Esophagus muscularis mucosa (tissue), 4 donors: ENCODE measurements around the gene CYFIP2.

Experiments
- CTCF ChIP-seq, 3 experiments: fragments of 200-600 bp in 2 of 3; fragments of 450-650 bp in 1 of 3; sonication (generic) in 2 of 3; IDR thresholded peaks; one replicate each; pipeline ENCODE4 v1.5.1; 2017 to 2019; ENCODE audit warnings: antibody characterized with exemption in 3 of 3, mild to moderate bottlenecking in 2 of 3, moderate library complexity in 1 of 3
- EP300 ChIP-seq: sonication (generic); formaldehyde crosslinking; IDR thresholded peaks from one replicate; pipeline ENCODE4 v1.6.1; 2017; ENCODE audit warnings: antibody characterized with exemption
- POLR2A ChIP-seq: fragments of 450-650 bp; IDR thresholded peaks from one replicate; pipeline ENCODE4 v1.6.1; 2017; ENCODE audit warnings: antibody characterized with exemption, moderate library complexity, mild to moderate bottlenecking, low read depth
- POLR2AphosphoS5 ChIP-seq, 2 donors: sonication (generic); formaldehyde crosslinking; IDR thresholded peaks; one replicate each; pipeline ENCODE4 v1.6.1; 2017; ENCODE audit warnings: antibody characterized with exemption in 2 of 2

DNA sequence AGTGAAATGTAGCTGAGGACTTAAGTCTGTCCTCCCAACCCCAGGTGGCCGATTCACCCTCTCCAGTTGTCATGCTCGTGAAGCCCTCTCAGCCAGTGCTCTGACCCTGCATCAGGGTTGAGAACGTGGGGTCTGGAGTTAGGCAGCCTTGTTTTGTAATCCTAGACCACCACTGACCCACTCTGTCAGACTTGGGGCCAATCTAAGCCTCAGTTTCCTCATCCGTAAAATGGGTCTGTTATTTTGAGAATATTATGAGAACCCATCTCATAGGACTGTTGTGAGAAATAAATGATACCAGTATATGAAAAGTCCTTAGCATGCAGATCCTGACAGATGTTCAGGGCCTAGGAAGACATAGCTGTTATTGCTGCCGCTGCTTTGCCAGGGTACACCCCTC, 37.1 kb downstream of the CYFIP2 start:
- TF ChIP-seq CTCF (IDR thresholded peaks at IDR 0.05) (no peak), POLR2A (no peak), POLR2AphosphoS5 (IDR thresholded peaks at IDR 0.05) (no peak), EP300 (no peak)
